Epithelial cell of proximal tubule (primary cell): ENCODE data around the gene KCNJ6. TPM values are rescaled to one million over a fixed set of nuclear protein-coding genes. Genes with fewer than 3 reads are reported as not detected.

ENCODE experiments used
- DNase-seq: peaks from one replicate; pipeline ENCODE4 v3.0.0-alpha.2; 2011; ENCODE audit warnings: low read depth
- H3K4me3 ChIP-seq: 2 replicates; pipeline ENCODE4 v1.5.1; 2011; ENCODE audit warnings: low read depth, mild to moderate bottlenecking, low read length
- total RNA-seq: library from RNA; depleted of rRNA; stranded (reverse); fragments of >200 nt; gene quantifications from 2 replicates; pipeline ENCODE4 v1.2.3, GENCODE V29; 2015
- TF ChIP-seq, protein P1 (sequence below): conservative IDR thresholded peaks from 2 replicates; pipeline ENCODE4 v1.5.1; 2012; ENCODE audit warnings: low read depth, mild to moderate bottlenecking, low read length

KCNJ6 gene
- total RNA-seq, 1 donor from 2014 or later: under 0.01 TPM

DNA sequence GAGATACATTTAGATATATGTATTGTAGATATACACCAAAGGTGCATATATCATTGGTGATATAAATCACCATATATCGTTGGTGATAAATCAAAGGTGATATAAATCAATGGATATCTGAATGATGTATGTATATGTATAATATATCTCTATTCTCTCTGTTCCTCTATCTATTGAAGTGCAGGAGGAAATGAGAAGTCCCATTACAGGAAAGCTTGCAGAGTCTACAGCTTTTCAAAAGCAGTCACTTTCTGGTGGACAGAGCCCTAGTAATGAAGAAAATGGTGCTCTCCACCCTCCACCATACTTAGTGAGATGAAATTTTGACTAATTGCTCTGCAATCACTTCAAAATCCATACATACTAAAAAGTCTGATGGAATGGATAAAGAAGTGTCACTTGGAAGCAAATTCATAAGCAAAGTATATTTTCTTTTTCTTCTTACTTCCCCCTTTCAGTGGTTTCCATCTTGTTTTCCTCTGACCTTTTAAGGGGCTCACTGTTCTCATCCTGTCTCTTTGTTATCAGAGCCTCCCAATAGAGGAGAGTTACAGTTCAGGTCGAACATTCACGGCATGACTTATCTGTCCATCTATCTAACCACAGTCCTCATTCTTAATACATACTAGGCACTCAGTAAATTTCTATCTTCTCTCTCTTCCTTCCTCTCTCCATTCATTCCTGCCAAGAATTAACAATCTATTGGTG, 227.2 kb downstream of the KCNJ6 start:
- H3K4me3 ChIP-seq: no peak overlapping the region
- DNase-seq: no peak
- TF ChIP-seq, protein P1, sequence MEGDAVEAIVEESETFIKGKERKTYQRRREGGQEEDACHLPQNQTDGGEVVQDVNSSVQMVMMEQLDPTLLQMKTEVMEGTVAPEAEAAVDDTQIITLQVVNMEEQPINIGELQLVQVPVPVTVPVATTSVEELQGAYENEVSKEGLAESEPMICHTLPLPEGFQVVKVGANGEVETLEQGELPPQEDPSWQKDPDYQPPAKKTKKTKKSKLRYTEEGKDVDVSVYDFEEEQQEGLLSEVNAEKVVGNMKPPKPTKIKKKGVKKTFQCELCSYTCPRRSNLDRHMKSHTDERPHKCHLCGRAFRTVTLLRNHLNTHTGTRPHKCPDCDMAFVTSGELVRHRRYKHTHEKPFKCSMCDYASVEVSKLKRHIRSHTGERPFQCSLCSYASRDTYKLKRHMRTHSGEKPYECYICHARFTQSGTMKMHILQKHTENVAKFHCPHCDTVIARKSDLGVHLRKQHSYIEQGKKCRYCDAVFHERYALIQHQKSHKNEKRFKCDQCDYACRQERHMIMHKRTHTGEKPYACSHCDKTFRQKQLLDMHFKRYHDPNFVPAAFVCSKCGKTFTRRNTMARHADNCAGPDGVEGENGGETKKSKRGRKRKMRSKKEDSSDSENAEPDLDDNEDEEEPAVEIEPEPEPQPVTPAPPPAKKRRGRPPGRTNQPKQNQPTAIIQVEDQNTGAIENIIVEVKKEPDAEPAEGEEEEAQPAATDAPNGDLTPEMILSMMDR: no peak

DNA sequence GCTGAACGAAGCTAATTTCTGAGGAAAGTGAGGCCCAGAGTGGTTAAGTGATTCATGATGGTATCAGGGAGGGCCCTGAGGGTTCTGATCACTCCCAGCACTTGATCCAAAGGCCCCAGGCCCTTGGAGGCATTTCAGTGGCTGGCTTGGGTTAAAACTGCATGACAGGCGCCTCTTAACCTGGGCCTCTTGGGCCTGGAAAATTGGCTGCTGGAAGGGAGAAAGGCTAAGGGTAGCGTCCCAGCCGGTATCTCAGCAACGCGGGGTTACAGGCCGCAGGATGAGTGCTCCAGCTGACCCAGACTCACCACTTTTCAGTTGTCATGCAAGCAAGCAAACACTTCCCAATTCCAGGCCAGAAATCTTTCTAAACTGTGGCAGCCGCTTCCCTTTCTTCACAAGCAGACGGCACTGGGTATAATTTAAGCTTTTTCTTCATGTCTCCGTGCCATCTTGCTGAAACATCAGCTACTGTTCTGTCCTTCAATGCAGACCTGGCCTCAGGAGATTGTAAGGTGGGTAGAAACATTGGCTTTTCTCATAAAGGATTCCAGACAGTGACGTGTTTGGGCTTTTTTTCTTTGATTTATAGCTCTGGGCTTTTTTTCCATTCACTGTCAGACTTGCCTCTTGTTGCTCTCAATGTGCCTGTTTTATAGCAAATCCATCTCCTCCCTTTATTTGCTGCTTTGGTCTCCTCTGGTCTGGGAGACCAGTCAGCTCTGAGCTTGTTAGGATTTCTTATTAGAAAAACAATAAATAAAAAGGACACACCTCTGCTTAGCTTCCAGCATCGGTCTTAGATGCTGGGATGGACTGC, 229.1 kb downstream of the KCNJ6 start:
- H3K4me3 ChIP-seq: no peak overlapping the region
- DNase-seq: no peak
- TF ChIP-seq, protein P1: no peak

DNA sequence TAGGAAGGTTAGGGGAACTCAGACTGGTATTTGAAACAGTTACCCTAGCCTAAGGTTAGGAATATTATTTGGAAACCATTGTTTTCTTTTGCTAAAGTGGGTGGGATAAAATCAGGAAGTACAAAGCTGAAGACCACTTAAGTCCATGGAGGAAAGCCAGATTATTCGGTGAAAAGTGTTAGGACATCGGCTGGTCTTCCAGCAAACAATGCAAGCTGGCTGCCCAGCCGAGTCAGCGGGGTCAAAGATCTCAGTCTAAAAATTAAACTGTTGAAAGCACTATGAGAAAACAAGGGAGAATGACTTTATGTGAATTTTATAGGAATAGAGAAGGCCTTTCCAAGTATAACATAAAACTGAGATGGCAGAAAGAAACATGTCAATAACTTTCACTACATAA, 231.7 kb downstream of the KCNJ6 start:
- no peak overlapping the region for H3K4me3 ChIP-seq
- no peak for DNase-seq
- TF ChIP-seq, protein P1: no peak

DNA sequence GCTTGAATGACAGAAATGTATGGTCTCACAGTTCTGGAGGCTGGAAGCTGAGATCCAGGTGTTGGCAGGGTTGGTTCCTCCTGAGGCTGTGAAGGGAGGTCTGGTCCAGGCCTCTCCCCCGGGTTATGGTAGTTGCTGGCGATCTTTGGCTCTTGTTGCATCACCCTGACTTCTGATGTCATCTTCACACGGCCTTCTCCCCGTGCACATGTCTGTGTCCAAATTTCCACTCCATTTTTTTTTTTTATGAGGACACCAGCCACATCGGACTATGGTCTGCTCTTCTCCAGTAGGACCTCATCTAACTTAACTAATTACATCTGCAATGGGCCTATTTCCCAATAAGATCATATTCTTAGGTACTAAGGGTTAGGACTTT, 232.2 kb downstream of the KCNJ6 start:
- H3K4me3 ChIP-seq: no peak overlapping the region
- TF ChIP-seq, protein P1: no peak
- DNase-seq: no peak

DNA sequence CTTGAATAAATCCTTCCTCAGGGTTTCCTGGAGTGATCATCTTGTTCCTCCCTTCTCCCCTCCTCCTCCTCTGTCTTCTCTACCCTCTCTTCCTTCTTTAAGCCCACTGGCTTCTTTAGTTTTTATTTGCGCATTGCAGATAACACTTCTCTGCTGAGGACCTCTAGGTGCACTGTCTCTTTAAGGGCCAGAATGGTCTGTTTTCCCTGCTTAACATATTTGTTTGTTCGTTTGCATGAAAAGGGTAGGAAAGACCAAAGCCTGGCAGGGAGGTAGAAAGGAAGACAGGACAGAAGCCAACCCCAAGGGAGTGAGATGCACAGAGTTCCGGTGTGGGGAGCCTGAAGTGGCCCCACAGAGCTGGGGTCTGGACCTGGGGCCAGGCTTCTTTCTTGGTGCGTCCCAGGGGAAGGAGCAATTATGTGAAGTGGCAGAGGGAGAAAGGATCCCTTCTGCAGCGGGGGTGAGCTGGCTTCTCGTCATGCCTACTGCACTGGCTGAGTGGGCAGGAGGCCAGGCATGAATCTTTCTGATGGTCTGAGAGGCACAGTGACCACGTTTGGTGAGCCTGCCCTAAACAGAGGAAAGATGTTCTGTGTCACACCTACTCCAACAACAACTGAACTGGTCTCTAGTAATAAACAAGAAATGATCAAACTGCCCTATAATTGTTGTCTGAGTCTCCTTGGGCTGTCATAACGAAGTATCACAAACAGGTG, 232.7 kb downstream of the KCNJ6 start:
- TF ChIP-seq, protein P1: no peak
- no peak for DNase-seq
- no peak overlapping the region for H3K4me3 ChIP-seq

DNA sequence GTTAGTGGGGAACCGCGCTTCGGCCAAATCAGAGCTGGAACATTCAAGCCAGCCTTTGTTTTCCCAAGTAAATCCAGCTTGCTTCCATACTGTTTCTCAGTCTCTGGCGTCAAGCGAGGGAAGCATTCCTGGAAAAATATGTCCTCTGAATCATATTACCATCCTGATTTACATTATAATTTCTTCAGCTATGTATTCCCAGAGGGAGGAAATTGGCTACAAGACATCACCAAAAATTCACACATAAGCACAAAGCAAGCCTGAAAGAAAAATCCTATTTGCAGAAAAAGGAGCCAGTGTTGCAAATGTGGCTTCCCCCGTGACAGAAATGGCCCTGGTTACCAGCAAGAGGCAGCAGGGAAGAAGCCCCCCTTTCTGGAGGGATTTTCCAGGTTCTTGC, 233.3 kb downstream of the KCNJ6 start:
- no peak for DNase-seq
- TF ChIP-seq, protein P1: no peak
- no peak overlapping the region for H3K4me3 ChIP-seq
